Measurements from ENCODE around the gene GIGYF2. TPM values are rescaled to one million over a fixed set of nuclear protein-coding genes. Genes with fewer than 3 reads are reported as not detected.

The GIGYF2 gene
- total RNA-seq, 6 donors from 2014 or later = 54.7 to 127 (median 70.8) TPM

DNA sequence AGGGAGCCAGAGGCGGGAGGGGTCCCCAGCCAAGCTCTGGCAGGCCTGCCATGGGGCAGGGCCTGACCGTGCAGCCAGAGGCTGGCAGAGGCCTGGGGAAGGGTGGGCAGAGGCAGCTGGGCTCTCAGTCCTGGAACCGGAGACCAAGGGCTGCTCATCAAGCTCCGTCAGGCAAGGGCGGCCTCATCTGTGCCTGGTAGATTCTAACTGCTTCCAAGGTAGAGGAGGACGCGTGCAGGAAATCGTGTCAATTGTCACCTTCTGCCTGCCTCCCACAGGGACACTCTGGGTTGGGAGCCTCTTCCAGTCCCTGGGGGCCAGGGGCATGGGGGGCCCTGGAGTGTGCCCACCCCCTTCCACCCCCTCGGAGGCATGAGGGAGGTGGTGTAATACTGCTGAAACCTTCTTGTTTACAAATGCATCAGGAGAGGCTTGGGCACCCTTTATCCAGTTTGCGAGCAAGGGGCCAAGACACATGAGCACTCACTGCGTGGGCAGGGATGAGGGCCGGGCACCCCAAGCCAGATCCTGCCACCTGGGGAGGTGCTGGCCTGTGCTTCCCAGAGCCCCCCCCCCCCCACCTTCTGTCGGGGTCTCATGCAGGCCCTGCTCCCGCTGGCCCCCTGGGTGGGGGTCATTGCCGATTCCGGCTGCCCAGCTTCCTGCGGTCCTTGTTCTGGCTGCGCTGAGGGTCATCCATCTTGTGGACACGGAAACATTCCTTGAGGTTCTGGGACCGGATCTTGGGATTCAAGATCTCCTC is 181.9 kb downstream of the GIGYF2 start:
- DNase-seq = peak in 1 of 2 donors; percentile 62
- Histone ChIP-seq H3K9me3 (no peaks in the 10 kb centered on the region), H3K27ac (no peak overlapping the region), H3K4me3 (no peak overlapping the region), H3K27me3 (peaks cover 0 to 20% (median 12%) of the 10 kb centered on the region in 4 donors), H3K36me3 (no peaks in the 10 kb centered on the region), H3K4me1 (peaks cover 7 to 18% (median 14%) of the 10 kb centered on the region in 4 donors)
- TF ChIP-seq EP300 (IDR thresholded peaks at IDR 0.05) (no peak), POLR2AphosphoS5 (IDR thresholded peaks at IDR 0.05) (no peak), POLR2A (IDR thresholded peaks at IDR 0.05) (no peak)
- TF ChIP-seq, protein P1, sequence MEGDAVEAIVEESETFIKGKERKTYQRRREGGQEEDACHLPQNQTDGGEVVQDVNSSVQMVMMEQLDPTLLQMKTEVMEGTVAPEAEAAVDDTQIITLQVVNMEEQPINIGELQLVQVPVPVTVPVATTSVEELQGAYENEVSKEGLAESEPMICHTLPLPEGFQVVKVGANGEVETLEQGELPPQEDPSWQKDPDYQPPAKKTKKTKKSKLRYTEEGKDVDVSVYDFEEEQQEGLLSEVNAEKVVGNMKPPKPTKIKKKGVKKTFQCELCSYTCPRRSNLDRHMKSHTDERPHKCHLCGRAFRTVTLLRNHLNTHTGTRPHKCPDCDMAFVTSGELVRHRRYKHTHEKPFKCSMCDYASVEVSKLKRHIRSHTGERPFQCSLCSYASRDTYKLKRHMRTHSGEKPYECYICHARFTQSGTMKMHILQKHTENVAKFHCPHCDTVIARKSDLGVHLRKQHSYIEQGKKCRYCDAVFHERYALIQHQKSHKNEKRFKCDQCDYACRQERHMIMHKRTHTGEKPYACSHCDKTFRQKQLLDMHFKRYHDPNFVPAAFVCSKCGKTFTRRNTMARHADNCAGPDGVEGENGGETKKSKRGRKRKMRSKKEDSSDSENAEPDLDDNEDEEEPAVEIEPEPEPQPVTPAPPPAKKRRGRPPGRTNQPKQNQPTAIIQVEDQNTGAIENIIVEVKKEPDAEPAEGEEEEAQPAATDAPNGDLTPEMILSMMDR (IDR thresholded peaks at IDR 0.05) = no peak
- ATAC-seq (ENCODE audit: low FRiP score in 2 of 2) = no peak
- 86 to 87% methylated on average over 10 to 20 of the region's 20 CpGs for WGBS, 2 donors

DNA sequence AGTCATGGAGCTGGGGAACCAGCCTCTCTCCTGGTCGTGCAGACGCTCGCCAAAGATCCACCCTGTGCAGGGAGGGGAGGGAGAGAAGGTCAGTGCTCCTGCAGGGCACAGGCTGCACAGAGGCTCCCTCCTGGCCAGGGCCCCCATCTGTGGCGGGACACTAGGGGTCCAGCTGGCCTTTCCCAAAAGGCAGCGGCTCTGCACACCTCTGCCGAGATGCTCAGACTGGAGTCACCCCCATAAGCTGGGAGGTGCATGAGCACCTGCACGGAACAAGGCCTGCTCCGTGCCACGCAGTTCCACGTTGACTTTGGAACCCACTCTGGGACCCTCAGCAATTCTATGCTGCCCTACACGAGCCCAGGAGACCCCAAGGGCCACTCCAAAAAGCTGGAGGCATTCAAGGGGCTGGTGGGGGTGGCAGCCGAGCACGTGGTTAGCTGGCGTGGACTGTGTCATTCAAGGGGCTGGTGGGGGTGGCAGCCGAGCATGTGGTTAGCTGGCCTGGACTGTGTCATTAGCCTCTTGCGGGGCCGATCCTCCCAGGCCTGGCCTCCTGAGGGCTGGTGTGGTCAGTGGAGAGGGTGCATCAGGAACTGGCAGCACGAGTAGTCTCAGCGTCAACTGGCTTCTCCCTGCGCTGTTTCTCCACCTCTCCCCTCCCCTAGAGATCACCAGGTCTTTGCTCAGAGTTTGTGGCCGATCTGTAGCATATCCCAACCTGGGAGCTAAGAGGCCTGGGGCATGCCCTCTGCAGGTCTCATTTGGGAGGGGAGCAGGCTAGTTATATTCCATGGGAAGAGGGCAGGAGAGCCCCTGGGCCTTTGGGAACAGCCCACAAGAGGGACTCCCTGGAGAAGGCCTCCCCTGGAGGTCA is 182.7 kb downstream of the GIGYF2 start:
- Histone ChIP-seq H3K4me3 (no peak overlapping the region), H3K4me1 (peaks cover 7 to 18% (median 14%) of the 10 kb centered on the region in 4 donors), H3K27ac (no peak overlapping the region), H3K36me3 (no peaks in the 10 kb centered on the region), H3K27me3 (peaks cover 0 to 20% (median 12%) of the 10 kb centered on the region in 4 donors), H3K9me3 (no peaks in the 10 kb centered on the region)
- ATAC-seq (ENCODE audit: low FRiP score in 2 of 2) = no peak
- TF ChIP-seq POLR2AphosphoS5 (IDR thresholded peaks at IDR 0.05) (no peak), POLR2A (IDR thresholded peaks at IDR 0.05) (no peak), EP300 (IDR thresholded peaks at IDR 0.05) (no peak)
- TF ChIP-seq, protein P1 (IDR thresholded peaks at IDR 0.05) = no peak
- peak in 1 of 2 donors; percentile 60 for DNase-seq
- 92 to 93% methylated on average over 13 to 14 of the region's 21 CpGs for WGBS, 2 donors

DNA sequence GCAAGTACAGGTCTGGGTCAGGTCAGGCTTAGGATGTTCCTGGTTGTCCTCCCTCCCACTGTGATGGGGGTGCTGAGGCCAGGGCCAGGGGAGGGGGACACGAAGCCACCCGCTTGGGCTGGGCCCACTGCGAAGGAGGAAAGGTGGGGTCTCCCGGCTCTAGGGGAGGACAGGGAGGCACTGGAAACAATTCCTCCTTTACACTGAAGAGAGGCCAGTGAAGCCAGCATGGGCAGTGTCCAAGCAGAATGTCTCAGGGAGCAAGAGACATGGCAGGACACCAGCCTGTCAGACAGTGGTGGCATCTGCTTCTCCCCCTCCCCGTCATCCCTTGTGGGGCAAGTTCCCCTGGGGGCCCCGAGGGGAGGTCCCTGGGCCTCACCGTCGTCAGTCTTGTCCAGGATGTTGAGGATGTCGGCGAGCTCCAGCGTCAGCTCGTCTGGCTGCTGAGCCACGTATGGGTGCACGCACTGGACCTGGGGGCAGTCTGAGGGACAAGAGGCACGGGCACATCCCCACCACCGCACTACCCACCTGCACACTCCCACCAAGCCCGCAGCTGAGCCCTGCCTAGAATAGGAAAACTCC is 183.7 kb downstream of the GIGYF2 start:
- 78 to 80% methylated on average over 12 to 16 of the region's 17 CpGs for WGBS, 2 donors
- no peak for ATAC-seq (ENCODE audit: low FRiP score in 2 of 2)
- TF ChIP-seq, protein P1 (IDR thresholded peaks at IDR 0.05) = no peak
- TF ChIP-seq POLR2A (IDR thresholded peaks at IDR 0.05) (no peak), POLR2AphosphoS5 (IDR thresholded peaks at IDR 0.05) (no peak), EP300 (IDR thresholded peaks at IDR 0.05) (no peak)

DNA sequence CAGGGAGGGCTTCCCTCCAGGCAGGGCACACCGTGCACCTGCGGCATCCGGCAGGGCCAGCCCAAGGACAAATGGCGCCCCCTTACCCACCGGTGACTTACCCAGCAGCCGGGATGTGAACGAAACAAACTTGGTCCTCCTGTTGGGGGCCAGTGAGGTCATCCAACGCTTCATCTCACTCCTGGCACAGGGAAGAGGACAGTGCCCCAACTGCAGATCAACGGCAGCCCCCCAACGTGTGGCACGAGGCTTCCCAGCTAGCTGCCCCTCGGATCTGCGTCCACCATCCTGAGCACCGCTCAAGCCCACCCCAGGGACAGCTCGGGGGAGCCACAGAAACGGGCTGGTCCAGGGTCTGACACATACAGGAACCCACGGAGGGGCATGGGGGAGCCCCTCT is 185.0 kb downstream of the GIGYF2 start:
- Histone ChIP-seq H3K27ac (no peak overlapping the region), H3K27me3 (peaks cover 0 to 2% (median under 1%) of the 10 kb centered on the region in 4 donors), H3K36me3 (no peaks in the 10 kb centered on the region), H3K4me1 (no peaks in the 10 kb centered on the region), H3K9me3 (no peaks in the 10 kb centered on the region), H3K4me3 (no peak overlapping the region)
- peak in 1 of 2 donors; percentile 65 for DNase-seq
- WGBS, 2 donors = 87 to 94% methylated on average over 8 to 17 of the region's 17 CpGs
- ATAC-seq (ENCODE audit: low FRiP score in 2 of 2) = no peak
- TF ChIP-seq, protein P1 (IDR thresholded peaks at IDR 0.05) = no peak
- TF ChIP-seq POLR2A (IDR thresholded peaks at IDR 0.05) (no peak), EP300 (IDR thresholded peaks at IDR 0.05) (no peak), POLR2AphosphoS5 (IDR thresholded peaks at IDR 0.05) (no peak)

More for the DNA sequence above, 183.7 kb downstream of the GIGYF2 start:
- no peak overlapping the region for H3K27ac ChIP-seq
- peaks cover 4 to 12% (median 11%) of the 10 kb centered on the region in 4 donors for H3K4me1 ChIP-seq
- H3K9me3 ChIP-seq = no peaks in the 10 kb centered on the region
- peaks cover 0 to 13% (median 9%) of the 10 kb centered on the region in 4 donors for H3K27me3 ChIP-seq
- no peaks in the 10 kb centered on the region for H3K36me3 ChIP-seq
- H3K4me3 ChIP-seq = no peak overlapping the region
- peak in 1 of 2 donors; percentile 62 for DNase-seq
